ENCODE measurements around the gene TSKU. TPM values are rescaled to one million over a fixed set of nuclear protein-coding genes. Genes with fewer than 3 reads are reported as not detected.

Gene TSKU
- total RNA-seq, 4 donors from 2014 or later = 19.1 to 60.6 (median 47.1) TPM

DNA sequence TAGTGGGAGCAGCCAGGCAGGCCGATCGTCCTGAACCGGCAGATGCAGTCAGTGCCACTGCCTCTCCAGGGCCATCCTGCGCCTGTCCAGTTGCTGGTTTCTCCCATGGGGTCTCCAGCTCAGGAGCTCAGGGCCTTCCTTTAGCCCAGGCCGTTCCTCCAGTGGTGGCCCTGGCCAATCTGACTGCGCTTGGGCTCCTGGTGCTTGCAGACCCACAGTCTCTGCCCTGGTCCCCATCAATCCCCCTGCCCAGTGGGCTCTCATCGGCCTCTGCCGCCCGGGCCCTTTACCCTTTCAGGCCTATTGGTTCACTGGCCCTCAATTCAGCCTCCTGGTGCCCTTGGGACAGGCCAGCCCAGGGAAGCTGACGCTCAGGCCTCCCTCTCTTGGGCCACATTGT is 29.2 kb upstream of the TSKU start:
- Histone ChIP-seq H3K4me1 (peaks cover 14 to 28% (median 23%) of the 10 kb centered on the region in 4 donors), H3K36me3 (no peaks in the 10 kb centered on the region)
- intact Hi-C loops (cut with DNase I) = no loop called here

DNA sequence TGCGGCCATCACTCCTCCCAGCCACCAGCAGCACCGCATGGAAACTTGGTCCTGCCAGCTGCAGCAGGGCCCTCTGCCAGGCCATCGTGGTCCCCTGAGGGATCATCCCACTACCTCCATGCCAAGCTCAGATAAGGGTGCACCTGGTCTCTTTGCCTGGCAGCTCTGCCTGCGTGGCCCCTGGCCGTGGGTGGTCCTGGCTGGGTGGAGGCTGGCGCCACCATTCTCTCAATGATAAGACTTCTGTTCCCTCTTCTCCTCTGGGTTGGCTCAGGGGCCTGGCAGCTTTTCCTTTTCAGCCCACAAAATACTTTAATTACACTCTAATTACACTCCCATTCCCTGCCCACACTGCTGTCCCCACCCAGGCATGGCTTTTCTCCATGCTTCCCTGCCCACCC is 26.8 kb upstream of the TSKU start:
- H3K27ac ChIP-seq (replicated peaks in 1 of 4) = no peak overlapping the region
- peaks cover 14 to 18% (median 16%) of the 10 kb centered on the region in 4 donors for H3K4me1 ChIP-seq
- H3K27me3 ChIP-seq = no peaks in the 10 kb centered on the region
- TF ChIP-seq, protein P1, sequence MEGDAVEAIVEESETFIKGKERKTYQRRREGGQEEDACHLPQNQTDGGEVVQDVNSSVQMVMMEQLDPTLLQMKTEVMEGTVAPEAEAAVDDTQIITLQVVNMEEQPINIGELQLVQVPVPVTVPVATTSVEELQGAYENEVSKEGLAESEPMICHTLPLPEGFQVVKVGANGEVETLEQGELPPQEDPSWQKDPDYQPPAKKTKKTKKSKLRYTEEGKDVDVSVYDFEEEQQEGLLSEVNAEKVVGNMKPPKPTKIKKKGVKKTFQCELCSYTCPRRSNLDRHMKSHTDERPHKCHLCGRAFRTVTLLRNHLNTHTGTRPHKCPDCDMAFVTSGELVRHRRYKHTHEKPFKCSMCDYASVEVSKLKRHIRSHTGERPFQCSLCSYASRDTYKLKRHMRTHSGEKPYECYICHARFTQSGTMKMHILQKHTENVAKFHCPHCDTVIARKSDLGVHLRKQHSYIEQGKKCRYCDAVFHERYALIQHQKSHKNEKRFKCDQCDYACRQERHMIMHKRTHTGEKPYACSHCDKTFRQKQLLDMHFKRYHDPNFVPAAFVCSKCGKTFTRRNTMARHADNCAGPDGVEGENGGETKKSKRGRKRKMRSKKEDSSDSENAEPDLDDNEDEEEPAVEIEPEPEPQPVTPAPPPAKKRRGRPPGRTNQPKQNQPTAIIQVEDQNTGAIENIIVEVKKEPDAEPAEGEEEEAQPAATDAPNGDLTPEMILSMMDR (IDR thresholded peaks at IDR 0.05) = no peak
- TF ChIP-seq POLR2A (IDR thresholded peaks at IDR 0.05; ENCODE audit: low read depth) = no peak
- no peak for TF ChIP-seq EP300 (IDR thresholded peaks at IDR 0.05)
- TF ChIP-seq POLR2AphosphoS5 (IDR thresholded peaks at IDR 0.05) = no peak
- intact Hi-C loops (cut with DNase I) = no loop called here
- DNase-seq (ENCODE audit: extremely low spot score) = no peak
- WGBS = 81% methylated on average over 4 of the region's 6 CpGs
- H3K4me3 ChIP-seq = no peak overlapping the region
- H3K9me3 ChIP-seq = no peaks in the 10 kb centered on the region
- no peaks in the 10 kb centered on the region for H3K36me3 ChIP-seq

More for the DNA sequence above, 29.2 kb upstream of the TSKU start:
- no peaks in the 10 kb centered on the region for H3K9me3 ChIP-seq
- TF ChIP-seq, protein P1 (IDR thresholded peaks at IDR 0.05) = no peak
- no peak for TF ChIP-seq EP300 (IDR thresholded peaks at IDR 0.05)
- TF ChIP-seq POLR2AphosphoS5 (IDR thresholded peaks at IDR 0.05) = no peak
- no peak for TF ChIP-seq POLR2A (IDR thresholded peaks at IDR 0.05; ENCODE audit: low read depth)
- H3K27me3 ChIP-seq = no peaks in the 10 kb centered on the region
- no peak overlapping the region for H3K27ac ChIP-seq (replicated peaks in 1 of 4)
- no peak overlapping the region for H3K4me3 ChIP-seq
- no peak for DNase-seq (ENCODE audit: extremely low spot score)
- 96% methylated on average over 10 of the region's 10 CpGs for WGBS

DNA sequence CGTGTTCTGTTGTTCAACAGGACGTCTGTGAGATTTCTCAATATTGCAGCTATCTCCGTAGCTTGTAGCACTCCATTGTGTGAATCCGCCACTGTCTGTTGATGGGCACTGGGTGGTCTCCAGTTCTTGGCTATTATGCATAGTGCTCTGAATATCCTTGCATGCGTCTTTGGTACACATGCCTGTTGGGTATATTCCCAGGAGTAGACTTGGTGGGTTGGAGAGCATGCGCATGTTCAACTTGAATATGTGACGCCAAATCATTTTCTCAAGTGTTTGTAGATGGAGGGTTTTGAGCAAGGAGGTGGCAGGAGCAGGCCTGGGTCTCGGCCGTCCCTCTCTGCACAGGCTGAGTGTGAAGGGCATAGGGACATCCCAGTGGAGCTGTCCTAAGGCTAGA is 24.8 kb upstream of the TSKU start:
- Histone ChIP-seq H3K4me3 (no peak overlapping the region), H3K36me3 (no peaks in the 10 kb centered on the region), H3K27me3 (no peaks in the 10 kb centered on the region), H3K9me3 (no peaks in the 10 kb centered on the region), H3K27ac (replicated peaks in 1 of 4) (no peak overlapping the region), H3K4me1 (peaks cover 3 to 9% (median 8%) of the 10 kb centered on the region in 4 donors)
- TF ChIP-seq EP300 (IDR thresholded peaks at IDR 0.05) = no peak
- TF ChIP-seq, protein P1 (IDR thresholded peaks at IDR 0.05) = no peak
- TF ChIP-seq POLR2AphosphoS5 (IDR thresholded peaks at IDR 0.05) = no peak
- no peak for TF ChIP-seq POLR2A (IDR thresholded peaks at IDR 0.05; ENCODE audit: low read depth)
- intact Hi-C loops (cut with DNase I) = no loop called here
- DNase-seq (ENCODE audit: extremely low spot score) = no peak
- 93% methylated on average over 9 of the region's 9 CpGs for WGBS

DNA sequence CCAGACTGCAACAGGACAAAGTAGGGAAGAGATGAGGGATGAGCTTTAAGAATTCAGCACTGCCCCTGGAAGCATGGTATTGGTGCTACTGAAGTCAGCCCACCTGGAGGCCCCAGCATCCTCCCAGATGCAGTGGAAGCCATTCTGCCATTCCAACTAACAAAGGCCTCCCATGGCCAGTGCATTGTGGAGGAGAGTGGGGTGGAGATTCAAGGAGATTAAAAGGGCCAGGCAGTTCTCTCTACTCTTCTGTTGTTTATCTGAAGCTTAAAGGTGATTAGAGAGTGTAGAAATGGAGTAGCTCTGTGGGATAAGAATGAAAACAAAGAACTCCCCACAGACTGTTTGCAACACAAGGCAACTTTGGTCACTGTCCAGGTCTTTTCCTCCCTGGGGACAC is 24.1 kb upstream of the TSKU start:
- no peak for DNase-seq (ENCODE audit: extremely low spot score)

More for the DNA sequence above, 24.1 kb upstream of the TSKU start:
- no peak overlapping the region for H3K27ac ChIP-seq (replicated peaks in 1 of 4)
- TF ChIP-seq POLR2AphosphoS5 (IDR thresholded peaks at IDR 0.05) (no peak), EP300 (IDR thresholded peaks at IDR 0.05) (no peak), POLR2A (IDR thresholded peaks at IDR 0.05; ENCODE audit: low read depth) (no peak)
- TF ChIP-seq, protein P1 (IDR thresholded peaks at IDR 0.05) = no peak
- H3K4me1 ChIP-seq = peaks cover 11 to 14% (median 13%) of the 10 kb centered on the region in 4 donors
- H3K4me3 ChIP-seq = no peak overlapping the region
- H3K36me3 ChIP-seq = no peaks in the 10 kb centered on the region
- H3K27me3 ChIP-seq = no peaks in the 10 kb centered on the region
- H3K9me3 ChIP-seq = no peaks in the 10 kb centered on the region
- intact Hi-C loops (cut with DNase I) = no loop called here
